ENCODE results near the gene FMC1.

Gene FMC1

GRCh38 chr7:139394540-139394939, 53.4 kb downstream of the FMC1 start (continued):
- no peak for TF ChIP-seq SETDB1 (IDR thresholded peaks at IDR 0.05; ENCODE audit: insufficient read length, low read length)
- TF ChIP-seq ZNF830 (tag by site-specific recombination; IDR thresholded peaks at IDR 0.05; ENCODE audit: low read depth), result no peak
- no peak for TF ChIP-seq HOXA7 (CRISPR knock-in tag; IDR thresholded peaks at IDR 0.05; ENCODE audit: borderline replicate concordance)
- no peak for TF ChIP-seq ZNF16 (tag by site-specific recombination; IDR thresholded peaks at IDR 0.05; ENCODE audit: low read depth)
- no peak for TF ChIP-seq ZNF521 (tag by site-specific recombination; IDR thresholded peaks at IDR 0.05)
- no peak for TF ChIP-seq ZNF426 (tag by site-specific recombination; IDR thresholded peaks at IDR 0.05)
- no peak for TF ChIP-seq ZNF174 (tag by site-specific recombination; IDR thresholded peaks at IDR 0.05)
- TF ChIP-seq PRDM10 (tag by site-specific recombination; IDR thresholded peaks at IDR 0.05), result no peak
